K562 (cell line): ENCODE data around the gene TAS2R39. TPM values are rescaled to one million over a fixed set of nuclear protein-coding genes. Genes with fewer than 3 reads are reported as not detected.

ENCODE experiments used
- CTBP1 ChIP-seq: fragments of 450-650 bp; IDR thresholded peaks from 2 replicates; pipeline ENCODE4 v1.6.1; 2016; ENCODE audit warnings: borderline replicate concordance
- DEAF1 ChIP-seq: fragments of 450-650 bp; formaldehyde crosslinking; IDR thresholded peaks from 2 replicates; pipeline ENCODE4 v1.4.0; 2020; ENCODE audit warnings: mild to moderate bottlenecking, moderate library complexity
- FIP1L1 ChIP-seq: fragments of 200-400 bp; formaldehyde crosslinking; IDR thresholded peaks from 2 replicates; pipeline ENCODE4 v1.6.1; 2018; ENCODE audit warnings: mild to moderate bottlenecking, low read depth, low read length; ENCODE audit not compliant: poor library complexity, severe bottlenecking
- FOXJ3 ChIP-seq: sonication (generic); formaldehyde crosslinking; IDR thresholded peaks from 2 replicates; pipeline ENCODE4 v1.4.0; 2020; ENCODE audit warnings: mild to moderate bottlenecking, missing genetic modification reagents
- MAX ChIP-seq: sonication (generic); formaldehyde crosslinking; IDR thresholded peaks from 2 replicates; pipeline ENCODE4 v1.9.0; 2022; ENCODE audit warnings: mild to moderate bottlenecking, missing genetic modification reagents
- NCOA6 ChIP-seq: fragments of 450-650 bp; IDR thresholded peaks from 2 replicates; pipeline ENCODE4 v1.6.1; 2017; ENCODE audit warnings: mild to moderate bottlenecking
- POLR2AphosphoS5 ChIP-seq: IDR thresholded peaks from 2 replicates; pipeline ENCODE4 v1.6.1; 2011; ENCODE audit warnings: mild to moderate bottlenecking, low read depth, low read length, moderate library complexity; ENCODE audit not compliant: control insufficient read depth, insufficient read depth
- POLR3A ChIP-seq: IDR thresholded peaks from 2 replicates; pipeline ENCODE4 v1.6.1; 2011; ENCODE audit warnings: borderline replicate concordance, mild to moderate bottlenecking, moderate library complexity; ENCODE audit not compliant: insufficient read length, insufficient read depth; ENCODE audit errors: extremely low read depth
- PRDM10 ChIP-seq: fragments of 450-650 bp; IDR thresholded peaks from 2 replicates; pipeline ENCODE4 v1.6.1; 2018; ENCODE audit not compliant: partially characterized antibody
- RAD21 ChIP-seq, 2 experiments: fragments of 250-450 bp in 1 of 2; fragments of 450-650 bp in 1 of 2; sonication (Bioruptor Pico) in 1 of 2; formaldehyde crosslinking in 1 of 2; IDR thresholded peaks in 1 of 2; conservative IDR thresholded peaks in 1 of 2; 2 replicates each; pipeline versions ENCODE4 v1.4.0 to v1.8.0; 2020 to 2022; ENCODE audit warnings: mild to moderate bottlenecking in 2 of 2, moderate library complexity in 1 of 2
- RBFOX2 ChIP-seq: fragments of 200-400 bp; formaldehyde crosslinking; IDR thresholded peaks from 2 replicates; pipeline ENCODE4 v1.6.1; 2017; ENCODE audit warnings: low read depth, mild to moderate bottlenecking, low read length, moderate library complexity
- RBM15 ChIP-seq: fragments of 200-400 bp; formaldehyde crosslinking; IDR thresholded peaks from 2 replicates; pipeline ENCODE4 v1.6.1; 2018; ENCODE audit warnings: mild to moderate bottlenecking, low read length, moderate library complexity; ENCODE audit not compliant: insufficient read depth
- RBM25 ChIP-seq: fragments of 200-400 bp; formaldehyde crosslinking; IDR thresholded peaks from 2 replicates; pipeline ENCODE4 v1.6.1; 2018; ENCODE audit warnings: low read length, low read depth, moderate library complexity; ENCODE audit not compliant: severe bottlenecking
- RBM39 ChIP-seq: fragments of 200-400 bp; formaldehyde crosslinking; optimal IDR thresholded peaks from 2 replicates; pipeline ENCODE3; 2018; ENCODE audit warnings: low read depth, low read length
- SLC30A9 ChIP-seq: fragments of 250-450 bp; sonication (Bioruptor Pico); IDR thresholded peaks from 2 replicates; pipeline ENCODE4 v1.8.0; 2022; ENCODE audit warnings: mild to moderate bottlenecking, moderate library complexity
- STAG1 ChIP-seq: sonication (generic); formaldehyde crosslinking; IDR thresholded peaks from 2 replicates; pipeline ENCODE4 v1.5.0; 2020; ENCODE audit warnings: missing genetic modification reagents, borderline replicate concordance
- STAT5A ChIP-seq: IDR thresholded peaks from 2 replicates; pipeline ENCODE4 v1.6.1; 2012; ENCODE audit warnings: low read length, inconsistent platforms, borderline replicate concordance
- XRCC5 ChIP-seq: fragments of 200-400 bp; formaldehyde crosslinking; IDR thresholded peaks from 2 replicates; pipeline ENCODE4 v1.6.1; 2017; ENCODE audit warnings: low read depth, mild to moderate bottlenecking, low read length
- YY1 ChIP-seq, 3 experiments: IDR thresholded peaks; 2 replicates each; pipeline ENCODE4 v1.6.1; 2011; ENCODE audit warnings: low read length in 2 of 3, mild to moderate bottlenecking in 2 of 3, moderate library complexity in 2 of 3, borderline replicate concordance in 1 of 3, control low read depth in 1 of 3, low read depth in 1 of 3; ENCODE audit not compliant: insufficient read depth in 3 of 3, insufficient replicate concordance in 2 of 3, control insufficient read depth in 1 of 3, insufficient read length in 1 of 3; ENCODE audit errors: extremely low read depth in 1 of 3
- ZNF140 ChIP-seq: fragments of 250-450 bp; sonication (Bioruptor Pico); IDR thresholded peaks from 2 replicates; pipeline ENCODE4 v1.8.0; 2021; ENCODE audit warnings: moderate library complexity, mild to moderate bottlenecking, inconsistent platforms
- polyA plus RNA-seq, 8 experiments: library from polyadenylated mRNA; depleted of rRNA in 4 of 8; stranded (reverse) in 5 of 8; unstranded in 3 of 8; fragments of >200 nt; fragmentation: Nextera tagmentation in 2 of 8; fragmentation: Illumina TruSeq in 1 of 8; extraction: Ambion mirVana in 2 of 8; extraction: Trizol in 1 of 8; gene quantifications; 2 replicates each; pipeline versions ENCODE4 v1.2.1 to v1.2.3, GENCODE V29; 2011 to 2014; ENCODE audit warnings: inconsistent platforms in 1 of 8, missing spikeins in 1 of 8
- total RNA-seq, 7 experiments: library from RNA; depleted of rRNA in 6 of 7; stranded (reverse); fragments of >200 nt in 6 of 7; fragmentation: Illumina TruSeq in 2 of 7; extraction: Trizol in 2 of 7; gene quantifications; 2 replicates each; pipeline versions ENCODE4 v1.2.1 to v1.2.3, GENCODE V29; 2011 to 2021; ENCODE audit warnings: low replicate concordance in 1 of 7

TAS2R39 gene
- total and polyA plus RNA-seq, 9 of the 15 experiments (the other 6 are each of a cell fraction or from before 2014, with no cell fraction given), result not detected

- TF ChIP-seq XRCC5, result 0 out of 2 replicates have a peak, but pooled peaks have one; percentile 25
- TF ChIP-seq RBM25, result peak; percentile 33
- TF ChIP-seq ZNF140 (CRISPR knock-in tag), result no peak
- peak; percentile 100 for TF ChIP-seq RAD21 (CRISPR knock-in tag; conservative IDR thresholded peaks at IDR 0.05 in 1 of 2, IDR thresholded peaks at IDR 0.05 in 1 of 2)
- TF ChIP-seq CTBP1, result no peak
- TF ChIP-seq YY1 (IDR thresholded peaks at IDR 0.05; ENCODE audit: borderline replicate concordance in 1 of 3, control insufficient read depth in 1 of 3, extremely low read depth in 1 of 3, insufficient read depth in 3 of 3, insufficient read length in 1 of 3, insufficient replicate concordance in 2 of 3, low read depth in 1 of 3, low read length in 2 of 3), result no peak
- TF ChIP-seq MAX, result no peak
- peak; percentile 36; the same call in 1 of the 2 replicates for TF ChIP-seq STAT5A
- TF ChIP-seq POLR2AphosphoS5, result no peak
- TF ChIP-seq RBM15, result no peak
- peak; percentile 31; the same call in 1 of the 2 replicates for TF ChIP-seq NCOA6
- no peak for TF ChIP-seq RBFOX2
- no peak for TF ChIP-seq FOXJ3 (CRISPR knock-in tag)
- TF ChIP-seq PRDM10, result peak; percentile 23
- no peak for TF ChIP-seq FIP1L1
- peak; percentile 62; the same call in 1 of the 2 replicates for TF ChIP-seq STAG1 (CRISPR knock-in tag)
- no peak for TF ChIP-seq SLC30A9
- no peak for TF ChIP-seq RBM39
- no peak for TF ChIP-seq POLR3A
- peak; percentile 99 for TF ChIP-seq DEAF1
These were observed 31.8 kb downstream of the TAS2R39 start (continued) for GRCh38 chr7:143214789-143215679.
